DND-41 (cell line): Measurements from ENCODE around the gene FKBP1C.

ENCODE experiments used
- EZH2 ChIP-seq: IDR thresholded peaks from 3 replicates; pipeline ENCODE4 v1.6.1; 2012; ENCODE audit warnings: borderline replicate concordance, low read depth, mild to moderate bottlenecking, moderate library complexity, low read length, inconsistent platforms; ENCODE audit not compliant: severe bottlenecking
- TF ChIP-seq, protein P1 (sequence below): IDR thresholded peaks from 2 replicates; pipeline ENCODE4 v1.5.1; 2012; ENCODE audit warnings: borderline replicate concordance, low read length, moderate library complexity, mild to moderate bottlenecking; ENCODE audit not compliant: poor library complexity, severe bottlenecking; ENCODE audit errors: extremely low read depth

DNA sequence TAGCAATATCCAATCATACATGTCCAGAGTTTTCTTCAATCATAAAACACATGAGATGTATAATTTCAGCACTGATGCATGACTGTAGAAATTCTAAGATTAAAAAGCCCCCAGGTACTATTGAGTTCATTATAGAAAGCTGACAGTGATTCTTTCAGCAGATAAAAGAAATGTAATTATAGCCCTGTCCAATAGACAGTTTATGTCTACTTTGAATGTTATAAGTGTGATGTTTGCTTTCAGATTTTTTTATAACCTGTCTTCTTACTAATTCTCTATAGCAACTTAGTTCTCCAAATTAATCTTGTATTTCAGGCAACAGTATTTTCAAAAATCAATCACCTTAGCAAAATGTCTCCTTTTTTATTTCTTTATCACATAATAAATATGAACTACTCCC lies 13.5 kb upstream of the FKBP1C start:
- TF ChIP-seq, protein P1, sequence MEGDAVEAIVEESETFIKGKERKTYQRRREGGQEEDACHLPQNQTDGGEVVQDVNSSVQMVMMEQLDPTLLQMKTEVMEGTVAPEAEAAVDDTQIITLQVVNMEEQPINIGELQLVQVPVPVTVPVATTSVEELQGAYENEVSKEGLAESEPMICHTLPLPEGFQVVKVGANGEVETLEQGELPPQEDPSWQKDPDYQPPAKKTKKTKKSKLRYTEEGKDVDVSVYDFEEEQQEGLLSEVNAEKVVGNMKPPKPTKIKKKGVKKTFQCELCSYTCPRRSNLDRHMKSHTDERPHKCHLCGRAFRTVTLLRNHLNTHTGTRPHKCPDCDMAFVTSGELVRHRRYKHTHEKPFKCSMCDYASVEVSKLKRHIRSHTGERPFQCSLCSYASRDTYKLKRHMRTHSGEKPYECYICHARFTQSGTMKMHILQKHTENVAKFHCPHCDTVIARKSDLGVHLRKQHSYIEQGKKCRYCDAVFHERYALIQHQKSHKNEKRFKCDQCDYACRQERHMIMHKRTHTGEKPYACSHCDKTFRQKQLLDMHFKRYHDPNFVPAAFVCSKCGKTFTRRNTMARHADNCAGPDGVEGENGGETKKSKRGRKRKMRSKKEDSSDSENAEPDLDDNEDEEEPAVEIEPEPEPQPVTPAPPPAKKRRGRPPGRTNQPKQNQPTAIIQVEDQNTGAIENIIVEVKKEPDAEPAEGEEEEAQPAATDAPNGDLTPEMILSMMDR, result no peak
- TF ChIP-seq EZH2, result no peak
